ENCODE data around the gene GATB. TPM values are rescaled to one million over a fixed set of nuclear protein-coding genes. Genes with fewer than 3 reads are reported as not detected.
A peak's percentile ranks its signal among the peaks of the same experiment; 100 is the strongest.

Gene GATB
- total and polyA plus RNA-seq, 12 donors: 39.1 to 168 (median 88.5) TPM

DNA sequence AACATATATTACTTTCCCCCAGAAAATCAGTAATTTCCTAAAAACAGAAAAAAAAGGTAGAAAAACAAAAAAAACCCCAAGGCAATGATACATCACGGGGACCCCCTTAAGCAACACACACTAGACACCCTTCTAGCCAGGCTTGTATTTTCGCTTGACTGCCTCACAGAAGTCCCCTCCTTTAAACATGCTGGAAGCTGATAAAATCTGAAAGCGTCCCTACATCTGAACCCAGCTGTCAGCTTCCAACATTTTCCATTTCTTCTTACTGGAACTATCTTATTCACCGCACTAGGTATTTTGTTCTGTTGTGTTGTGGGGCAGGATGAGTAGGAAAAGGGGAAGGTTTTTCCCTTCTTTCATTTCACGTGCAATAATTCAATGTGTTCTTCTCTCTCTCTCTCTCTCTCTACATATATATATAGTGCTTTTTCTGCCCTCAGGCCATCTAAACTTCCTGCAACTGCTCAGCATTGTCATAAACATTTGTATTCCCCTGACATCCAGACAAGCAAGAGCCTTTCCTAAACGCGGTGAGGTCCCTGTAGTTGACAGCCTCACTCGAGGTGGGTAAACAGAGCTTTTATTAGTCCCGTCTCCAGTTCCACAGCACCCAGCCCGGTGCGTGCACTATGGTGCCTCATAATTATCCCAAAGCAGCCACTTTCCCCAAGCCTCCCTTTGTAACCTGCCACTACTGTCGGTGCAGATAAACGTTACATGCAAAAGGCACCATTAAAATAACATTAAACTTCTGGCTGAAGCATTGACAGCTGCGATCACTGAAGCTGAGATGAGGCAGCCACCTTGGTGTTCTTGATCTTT, 82.5 kb downstream of the GATB start:
- ATAC-seq: no peak
- WGBS, 2 donors: 73% methylated on average over 14 of the region's 14 CpGs

GRCh38 chr4:151677193-151677592, 83.6 kb downstream of the GATB start:
- intact Hi-C loops (cut with DNase I): no loop called here
- 65 to 97% methylated on average over 3 of the region's 3 CpGs for WGBS, 2 donors
- TF ChIP-seq, protein P1, sequence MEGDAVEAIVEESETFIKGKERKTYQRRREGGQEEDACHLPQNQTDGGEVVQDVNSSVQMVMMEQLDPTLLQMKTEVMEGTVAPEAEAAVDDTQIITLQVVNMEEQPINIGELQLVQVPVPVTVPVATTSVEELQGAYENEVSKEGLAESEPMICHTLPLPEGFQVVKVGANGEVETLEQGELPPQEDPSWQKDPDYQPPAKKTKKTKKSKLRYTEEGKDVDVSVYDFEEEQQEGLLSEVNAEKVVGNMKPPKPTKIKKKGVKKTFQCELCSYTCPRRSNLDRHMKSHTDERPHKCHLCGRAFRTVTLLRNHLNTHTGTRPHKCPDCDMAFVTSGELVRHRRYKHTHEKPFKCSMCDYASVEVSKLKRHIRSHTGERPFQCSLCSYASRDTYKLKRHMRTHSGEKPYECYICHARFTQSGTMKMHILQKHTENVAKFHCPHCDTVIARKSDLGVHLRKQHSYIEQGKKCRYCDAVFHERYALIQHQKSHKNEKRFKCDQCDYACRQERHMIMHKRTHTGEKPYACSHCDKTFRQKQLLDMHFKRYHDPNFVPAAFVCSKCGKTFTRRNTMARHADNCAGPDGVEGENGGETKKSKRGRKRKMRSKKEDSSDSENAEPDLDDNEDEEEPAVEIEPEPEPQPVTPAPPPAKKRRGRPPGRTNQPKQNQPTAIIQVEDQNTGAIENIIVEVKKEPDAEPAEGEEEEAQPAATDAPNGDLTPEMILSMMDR (IDR thresholded peaks at IDR 0.05): no peak
- no peak overlapping the region for H3K27ac ChIP-seq
- no peak for DNase-seq
- no peaks in the 10 kb centered on the region for H3K27me3 ChIP-seq
- peaks cover 9 to 42% (median 21%) of the 10 kb centered on the region in 9 donors for H3K4me1 ChIP-seq
- H3K4me3 ChIP-seq: no peak overlapping the region
- ATAC-seq: no peak
- H3K36me3 ChIP-seq: peaks cover 0 to 30% (median 0%) of the 10 kb centered on the region in 9 donors
- H3K9me3 ChIP-seq: no peaks in the 10 kb centered on the region

More for the DNA sequence above, 82.5 kb downstream of the GATB start:
- H3K4me3 ChIP-seq: no peak overlapping the region
- no peak for DNase-seq
- H3K36me3 ChIP-seq: peaks cover 0 to 34% (median 0%) of the 10 kb centered on the region in 9 donors
- TF ChIP-seq, protein P1 (IDR thresholded peaks at IDR 0.05): no peak
- H3K27me3 ChIP-seq: no peaks in the 10 kb centered on the region
- no peaks in the 10 kb centered on the region for H3K9me3 ChIP-seq
- intact Hi-C loops (cut with DNase I): no loop called here
- peaks cover 6 to 32% (median 21%) of the 10 kb centered on the region in 9 donors for H3K4me1 ChIP-seq
- no peak overlapping the region for H3K27ac ChIP-seq

DNA sequence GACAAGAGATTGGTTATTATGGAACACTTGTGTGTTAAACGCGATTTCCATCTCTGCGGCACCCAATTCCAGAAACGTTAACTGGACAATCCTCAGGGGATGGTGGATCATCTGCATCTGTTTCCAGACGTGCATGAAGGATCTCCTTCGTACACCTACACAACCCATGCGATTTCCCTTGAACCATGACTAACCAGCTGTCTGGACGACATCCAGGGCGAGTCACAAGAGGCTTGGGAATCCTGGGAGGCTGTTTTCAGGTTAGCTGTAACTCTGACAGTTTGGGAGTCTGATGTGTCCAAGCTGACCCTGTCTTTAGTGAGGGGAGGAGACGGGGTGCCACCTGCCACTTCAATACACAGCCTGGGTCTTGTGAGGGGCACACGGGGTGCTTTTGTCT, 84.5 kb downstream of the GATB start:
- peak overlapping the region in 3 of 10 donors; percentile 25 to 81 (median 45) for H3K27ac ChIP-seq
- no peak for DNase-seq
- intact Hi-C loops (cut with DNase I): no loop called here

GRCh38 chr4:151675411-151675971, 85.3 kb downstream of the GATB start:
- TF ChIP-seq, protein P1 (IDR thresholded peaks at IDR 0.05): no peak
- intact Hi-C loops (cut with DNase I): no loop called here
- Histone ChIP-seq H3K27ac (peak overlapping the region in 8 of 10 donors; percentile 28 to 81 (median 54)), H3K27me3 (no peaks in the 10 kb centered on the region), H3K36me3 (peaks cover 0 to 16% (median 5%) of the 10 kb centered on the region in 9 donors), H3K9me3 (no peaks in the 10 kb centered on the region), H3K4me1 (peaks cover 9 to 55% (median 21%) of the 10 kb centered on the region in 9 donors), H3K4me3 (peak overlapping the region in 1 of 10 donors; percentile 49)
- peak in 7 of 8 donors; percentile 17 to 42 (median 26) for ATAC-seq
- WGBS, 2 donors: 60 to 63% methylated on average over 9 of the region's 9 CpGs
- DNase-seq: no peak

More for the DNA sequence above, 84.5 kb downstream of the GATB start:
- Histone ChIP-seq H3K4me1 (peaks cover 9 to 51% (median 21%) of the 10 kb centered on the region in 9 donors), H3K4me3 (no peak overlapping the region), H3K9me3 (no peaks in the 10 kb centered on the region), H3K36me3 (peaks cover 0 to 23% (median 0%) of the 10 kb centered on the region in 9 donors), H3K27me3 (no peaks in the 10 kb centered on the region)
- no peak for ATAC-seq
- WGBS, 2 donors: 70 to 73% methylated on average over 11 of the region's 11 CpGs
- TF ChIP-seq, protein P1 (IDR thresholded peaks at IDR 0.05): no peak
